NCI-H69 (cell line): ENCODE measurements around the gene HNRNPCL2.
"Not testable (repeated sequence)": the region's sequence is repeated elsewhere in the genome, so short reads cannot be mapped to it uniquely, and the experiment has no call there.

Source experiments
- DNase-seq: peaks from one replicate; lab custom pipeline; 2025; lab: John Stamatoyannopoulos, UW

The HNRNPCL2 gene

DNA sequence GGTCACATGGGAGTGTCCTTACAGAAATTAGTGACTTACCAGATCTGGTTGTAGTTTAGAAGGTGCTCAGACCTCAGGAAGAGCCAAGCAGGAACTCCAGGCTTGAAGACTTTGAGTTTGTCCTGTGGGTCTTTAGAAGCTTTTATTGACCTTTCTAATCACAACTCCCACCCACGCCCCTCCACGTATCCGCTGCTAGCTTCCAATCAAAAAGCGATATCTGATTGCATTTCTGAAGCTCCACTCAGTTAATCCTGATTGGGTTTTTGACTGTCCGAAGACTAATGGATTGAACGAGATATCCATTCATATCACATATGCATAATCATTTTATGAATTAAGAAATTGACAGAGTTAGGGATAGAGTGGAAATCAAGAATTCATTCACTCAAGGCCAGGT, at the start of gene HNRNPCL2:
Gene HNRNPCL2, minus strand, starts transcription at position 101 of the 400 bp plus-strand sequence. CDS start 454 bp downstream, outside the sequence.
- DNase-seq: not testable (repeated sequence)

DNA sequence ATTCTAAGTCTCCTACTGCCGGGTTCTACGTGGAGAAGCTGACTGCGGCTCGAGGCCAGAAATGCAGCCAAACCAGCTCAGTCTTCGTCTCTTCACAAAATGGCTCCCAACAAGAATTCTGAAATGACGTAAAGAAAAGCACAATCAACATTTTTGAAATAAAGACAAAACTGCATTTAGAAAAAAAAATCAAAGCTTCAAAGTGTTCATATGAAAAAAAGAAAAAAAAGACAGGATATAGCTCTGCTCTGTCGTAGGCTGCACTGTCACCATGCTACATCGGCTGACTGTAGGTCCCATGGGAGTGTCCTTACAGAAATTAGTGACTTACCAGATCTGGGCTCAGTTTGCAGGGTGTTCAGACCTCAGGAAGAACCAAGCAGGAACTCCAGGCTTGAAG, 48.9 kb upstream of the HNRNPCL2 start, which contains the start of gene HNRNPCL4:
Gene HNRNPCL4, minus strand, starts transcription at position 101 of the 400 bp plus-strand sequence. CDS start 164 bp downstream, outside the sequence.
- not testable (repeated sequence) for DNase-seq

DNA sequence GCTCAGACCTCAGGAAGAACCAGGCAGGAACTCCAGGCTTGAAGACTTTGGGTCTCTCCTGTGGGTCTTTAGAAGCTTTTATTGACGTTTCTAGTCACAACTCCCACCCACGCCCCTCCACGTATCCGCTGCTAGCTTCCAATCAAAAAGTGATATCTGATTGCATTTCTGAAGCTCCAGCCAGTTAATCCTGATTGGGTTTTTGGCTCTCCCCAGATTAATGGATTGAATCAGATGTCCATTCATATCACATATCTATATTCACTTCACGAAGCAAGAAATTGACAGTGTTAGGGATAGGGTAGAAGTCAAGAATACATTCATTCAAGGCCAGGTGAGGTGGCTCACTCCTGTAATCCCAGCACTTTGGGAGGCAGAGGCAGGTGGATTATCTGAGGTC, 39.3 kb upstream of the HNRNPCL2 start, which contains the start of gene PRAMEF26:
Gene PRAMEF26, minus strand, starts transcription at position 101 of the 400 bp plus-strand sequence. CDS start 2,914 bp downstream, outside the sequence.
- not testable (repeated sequence) for DNase-seq

DNA sequence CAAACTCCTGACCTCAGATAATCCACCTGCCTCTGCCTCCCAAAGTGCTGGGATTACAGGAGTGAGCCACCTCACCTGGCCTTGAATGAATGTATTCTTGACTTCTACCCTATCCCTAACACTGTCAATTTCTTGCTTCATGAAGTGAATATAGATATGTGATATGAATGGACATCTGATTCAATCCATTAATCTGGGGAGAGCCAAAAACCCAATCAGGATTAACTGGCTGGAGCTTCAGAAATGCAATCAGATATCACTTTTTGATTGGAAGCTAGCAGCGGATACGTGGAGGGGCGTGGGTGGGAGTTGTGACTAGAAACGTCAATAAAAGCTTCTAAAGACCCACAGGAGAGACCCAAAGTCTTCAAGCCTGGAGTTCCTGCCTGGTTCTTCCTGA, 46.2 kb downstream of the HNRNPCL2 start, which contains the start of gene PRAMEF25:
Gene PRAMEF25, plus strand, starts transcription at position 301 of the 400 bp plus-strand sequence. CDS start 2,920 bp downstream, outside the sequence.
- not testable (repeated sequence) for DNase-seq
